Stimulated activated CD8-positive, alpha-beta memory T cell treated with anti-CD3 and anti-CD28 coated beads, Interleukin-7, amount 100 ng/mL, for 1 hour (primary cell): ENCODE results near the gene CNTN5.
"Not testable (repeated sequence)": the region's sequence is repeated elsewhere in the genome, so short reads cannot be mapped to it uniquely, and the experiment has no call there.

Source experiments
- DNase-seq, 2 donors: peaks; one replicate each; pipeline ENCODE4 v3.0.0-alpha.2; 2020; ENCODE audit warnings: low read depth in 2 of 2

Gene CNTN5

DNA sequence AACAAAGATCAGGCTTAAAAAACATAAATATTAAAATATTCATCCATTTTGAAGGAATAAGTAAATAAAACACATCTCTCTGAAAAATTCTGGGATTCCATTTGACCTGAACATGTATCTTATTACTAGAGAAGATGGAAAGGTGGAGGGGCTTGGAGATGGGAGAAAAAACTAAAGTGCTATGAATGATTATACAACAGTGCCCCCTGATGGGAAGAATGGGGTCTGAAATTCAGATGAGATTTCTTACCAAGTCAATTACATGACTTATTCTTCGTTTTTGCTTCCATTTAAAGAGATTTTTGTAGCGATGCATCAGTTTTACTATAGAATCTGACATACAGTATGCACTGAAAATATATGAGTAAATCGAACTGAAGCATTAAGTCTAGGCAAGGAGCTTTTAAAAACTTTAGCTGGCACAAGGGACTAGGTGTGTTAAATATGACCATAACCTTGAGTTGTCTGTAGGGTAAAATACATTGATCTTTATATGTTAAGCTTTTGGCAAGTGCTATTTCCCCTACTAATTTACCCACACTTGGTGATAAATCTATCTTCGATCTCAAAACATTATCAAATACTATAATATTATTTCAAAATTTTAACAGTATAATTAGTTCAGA, 718.8 kb downstream of the CNTN5 start:
- no peak for DNase-seq

DNA sequence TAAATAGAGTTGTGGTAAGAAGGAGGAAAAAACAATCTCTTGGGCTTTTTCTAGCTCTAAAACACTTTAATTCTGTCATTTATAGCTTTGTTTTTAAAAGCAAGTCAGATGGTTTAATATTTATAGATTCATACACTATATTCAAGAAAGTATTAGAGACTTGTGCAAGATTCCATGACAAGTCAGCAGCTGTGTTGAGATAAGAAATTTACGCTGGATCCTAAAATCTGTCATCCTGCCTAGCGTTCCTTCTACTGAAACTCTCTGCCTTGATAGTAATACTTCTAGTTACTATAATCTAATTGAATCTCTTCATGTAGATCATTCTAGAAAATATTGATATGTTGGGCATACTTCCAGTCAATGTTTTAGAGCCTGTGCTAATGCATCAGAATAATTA, 721.8 kb downstream of the CNTN5 start:
- no peak for DNase-seq

DNA sequence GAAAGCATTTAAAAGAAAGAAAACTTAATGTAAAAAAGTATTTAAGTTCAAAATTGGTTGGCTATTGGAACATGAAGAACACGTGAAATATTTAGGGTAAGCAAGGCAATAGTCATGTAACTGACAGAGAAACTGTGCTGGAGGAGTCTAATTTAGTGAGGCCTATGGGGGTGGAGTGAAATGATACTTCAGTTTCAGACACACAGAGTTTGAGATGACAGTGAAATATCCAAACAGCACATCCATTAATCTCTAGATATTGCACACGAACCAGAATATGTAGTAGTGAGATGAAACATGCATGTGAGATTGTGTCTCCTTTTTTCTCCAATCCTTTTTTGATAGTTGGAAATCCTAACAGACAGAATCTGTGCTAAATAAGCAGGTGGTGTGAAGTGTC, 739.0 kb downstream of the CNTN5 start:
- no peak for DNase-seq

DNA sequence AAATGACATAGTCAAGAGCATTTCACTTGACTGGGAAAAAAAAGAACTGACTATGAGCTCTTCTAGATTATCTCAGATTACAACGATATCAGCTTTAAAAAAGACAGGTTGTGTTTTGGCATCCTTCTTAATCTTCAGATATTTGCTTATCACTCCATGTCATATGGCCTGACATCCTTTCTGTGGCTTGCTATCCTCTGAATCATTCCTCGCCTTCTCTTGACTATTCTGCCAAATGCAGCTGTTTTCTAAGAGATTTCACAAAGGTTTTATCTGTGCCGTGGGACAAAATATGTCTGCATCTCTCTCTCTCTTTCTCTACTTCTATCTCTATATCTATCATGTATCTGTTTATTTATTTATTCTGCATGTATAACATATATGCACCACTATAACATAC, 746.1 kb downstream of the CNTN5 start:
- DNase-seq = no peak

DNA sequence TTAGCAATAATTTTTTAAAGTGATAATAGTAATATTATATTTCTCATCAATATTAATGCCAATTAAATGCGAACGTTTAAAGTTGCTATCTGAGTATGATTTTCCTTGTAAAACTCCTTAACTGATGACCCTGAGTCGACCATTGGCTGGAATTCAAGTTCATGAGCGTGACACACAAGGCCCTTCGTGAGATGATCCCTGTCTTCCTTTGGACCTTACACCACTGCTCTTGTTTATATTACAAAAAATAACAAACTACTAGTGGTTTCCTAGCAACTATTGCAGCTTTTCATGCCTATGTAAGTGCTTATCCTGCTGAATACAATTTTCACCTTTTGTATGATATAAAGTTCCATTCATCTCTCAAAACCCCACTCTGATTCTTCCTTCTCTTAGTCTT, 752.9 kb downstream of the CNTN5 start:
- DNase-seq = no peak

DNA sequence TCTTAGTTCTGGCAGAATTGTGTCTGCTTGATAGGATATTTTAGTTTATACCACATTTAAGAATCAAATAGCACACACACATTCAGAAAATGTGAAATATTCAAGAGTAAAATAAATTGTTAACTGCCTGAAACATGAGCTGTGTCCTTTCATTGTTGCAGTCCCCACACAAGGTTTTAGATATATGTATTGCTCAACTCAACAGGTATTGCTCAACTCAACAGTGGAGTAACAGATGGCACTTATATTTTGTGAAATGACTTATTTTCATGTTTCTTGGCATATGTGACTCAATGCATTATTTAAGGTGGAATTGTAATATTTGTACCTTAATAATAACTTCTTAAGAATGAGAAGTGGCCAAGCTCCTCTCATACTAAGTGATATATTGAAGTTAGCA, 760.3 kb downstream of the CNTN5 start:
- no peak for DNase-seq

DNA sequence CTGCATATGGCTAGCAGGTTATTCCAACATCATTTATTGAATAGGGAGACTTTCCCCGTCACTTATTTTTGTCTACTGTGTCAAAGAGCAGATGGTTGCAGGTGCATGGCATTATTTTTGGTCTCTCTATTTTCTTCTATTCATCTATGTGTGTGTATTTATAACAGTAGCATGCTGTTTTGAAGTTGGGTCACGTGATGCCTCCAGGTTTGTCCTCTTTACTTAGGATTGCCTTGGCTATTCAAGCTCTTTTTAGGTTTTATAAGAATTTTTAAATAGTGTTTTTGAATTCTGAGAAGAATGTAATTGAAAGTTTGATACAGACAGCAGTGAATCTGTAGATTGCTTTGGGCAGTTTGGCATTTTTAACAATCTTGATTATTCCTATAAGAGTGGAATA, 770.6 kb downstream of the CNTN5 start:
- DNase-seq = no peak

DNA sequence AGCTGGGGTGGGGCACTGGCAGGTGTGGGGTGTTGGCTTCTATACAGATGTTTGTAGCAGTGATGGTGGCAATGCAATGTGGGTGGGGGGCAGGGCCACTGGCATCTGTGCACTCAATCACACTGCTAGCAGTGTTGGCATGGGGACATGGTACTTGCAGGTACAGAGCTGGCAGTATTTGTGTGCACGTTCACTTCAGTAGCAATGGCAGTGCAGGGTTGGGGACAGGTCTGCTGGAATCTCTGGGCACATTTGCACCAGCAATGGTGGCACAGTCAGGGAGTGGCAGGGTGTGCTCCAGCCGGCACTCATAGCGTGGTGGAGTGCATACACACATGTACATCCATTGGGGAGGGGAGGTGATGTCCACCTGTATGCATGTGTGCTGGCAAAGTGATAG, 775.2 kb downstream of the CNTN5 start:
- DNase-seq = no peak

DNA sequence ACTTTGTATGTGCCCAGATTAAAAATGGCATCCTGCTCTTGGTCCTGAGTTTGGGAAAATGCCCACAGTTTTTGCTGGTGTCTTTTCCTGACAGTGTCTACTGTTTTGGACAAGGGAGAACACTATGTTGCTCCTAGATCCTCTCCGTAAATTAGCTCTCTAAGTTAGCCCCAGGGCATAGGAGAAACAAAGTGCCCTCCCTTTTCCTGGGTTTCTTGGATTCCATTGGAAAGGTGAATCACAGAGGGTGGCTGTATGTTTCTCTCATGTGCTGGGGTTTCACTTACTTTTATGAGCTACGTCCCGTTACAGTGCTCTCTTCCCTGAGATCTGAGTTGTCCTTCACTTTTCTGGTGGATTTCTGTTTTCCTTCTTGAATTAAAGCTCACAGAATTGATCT, 782.8 kb downstream of the CNTN5 start:
- DNase-seq = no peak

DNA sequence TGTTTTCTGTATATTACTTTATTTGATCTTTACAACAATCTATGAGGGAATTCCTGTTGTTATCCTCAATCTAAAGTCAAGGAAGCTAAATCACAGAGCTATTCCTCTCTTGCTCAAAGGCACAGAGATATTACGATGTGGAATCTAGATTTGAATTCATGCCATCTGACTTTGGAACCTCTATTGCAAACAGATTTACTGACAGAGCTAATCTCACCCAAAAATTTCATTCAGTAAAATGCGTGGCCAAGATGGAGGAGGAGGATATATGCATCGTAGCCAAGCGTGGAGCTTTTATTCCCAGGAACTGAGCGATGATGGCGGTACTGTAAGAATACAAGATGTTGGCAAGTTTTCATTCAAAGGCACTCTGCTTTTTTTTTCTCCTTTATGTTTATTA, 791.8 kb downstream of the CNTN5 start:
- no peak for DNase-seq

DNA sequence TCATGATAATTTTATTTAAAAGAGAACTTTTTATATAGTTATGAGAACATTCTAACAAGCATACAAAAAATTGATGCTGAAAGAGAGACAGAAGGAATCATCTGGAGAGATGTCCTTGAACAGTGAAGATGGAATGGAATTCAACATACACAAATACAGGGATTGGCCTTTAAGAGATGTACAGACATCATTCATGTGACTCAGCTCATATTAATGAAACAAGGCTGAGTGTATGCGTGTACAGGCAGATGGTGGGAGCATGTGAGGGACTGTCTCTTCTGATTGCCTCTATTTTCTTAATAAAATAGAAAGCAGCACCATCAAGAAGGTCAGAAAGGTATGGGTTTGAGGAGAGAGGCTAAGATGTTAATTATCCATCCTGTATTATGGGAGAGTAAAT, 793.3 kb downstream of the CNTN5 start:
- no peak for DNase-seq

DNA sequence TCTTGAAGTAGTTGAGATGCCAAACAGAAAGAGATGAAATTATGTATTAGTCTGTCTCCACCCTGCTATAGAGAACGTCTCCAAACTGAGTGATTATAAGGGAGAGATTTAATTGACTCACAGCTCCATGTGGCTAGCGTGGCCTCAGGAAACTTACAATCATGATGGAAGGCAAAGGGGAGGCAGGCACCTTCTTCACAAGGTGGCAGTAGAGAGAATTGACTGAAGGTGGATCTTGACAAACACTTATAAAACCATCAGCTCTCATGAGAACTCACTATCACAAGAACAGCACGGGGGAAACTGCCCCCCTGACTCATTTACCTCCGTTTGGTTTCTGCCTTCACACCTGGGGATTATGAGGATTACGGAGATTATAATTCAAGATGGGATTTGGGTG, 794.0 kb downstream of the CNTN5 start:
- DNase-seq = no peak

DNA sequence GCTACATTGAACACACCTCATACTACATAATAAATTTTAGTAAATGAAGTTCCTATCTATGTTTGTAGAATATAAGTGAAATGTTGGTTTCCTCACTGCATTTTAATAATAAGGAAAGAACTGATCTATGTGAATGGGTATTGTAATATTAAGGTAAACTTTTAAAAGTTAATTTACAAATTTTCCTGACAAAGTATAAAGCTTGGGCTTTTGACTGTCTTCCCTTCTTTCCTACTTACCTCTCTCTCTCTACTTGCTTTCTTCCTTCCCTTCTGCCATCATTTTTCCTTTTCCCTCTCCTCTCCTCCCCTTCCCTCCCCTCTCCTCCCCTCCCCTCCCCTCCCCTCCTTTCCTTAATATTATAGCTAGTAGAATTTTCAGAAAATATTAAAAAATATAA, 798.2 kb downstream of the CNTN5 start:
- no peak for DNase-seq

DNA sequence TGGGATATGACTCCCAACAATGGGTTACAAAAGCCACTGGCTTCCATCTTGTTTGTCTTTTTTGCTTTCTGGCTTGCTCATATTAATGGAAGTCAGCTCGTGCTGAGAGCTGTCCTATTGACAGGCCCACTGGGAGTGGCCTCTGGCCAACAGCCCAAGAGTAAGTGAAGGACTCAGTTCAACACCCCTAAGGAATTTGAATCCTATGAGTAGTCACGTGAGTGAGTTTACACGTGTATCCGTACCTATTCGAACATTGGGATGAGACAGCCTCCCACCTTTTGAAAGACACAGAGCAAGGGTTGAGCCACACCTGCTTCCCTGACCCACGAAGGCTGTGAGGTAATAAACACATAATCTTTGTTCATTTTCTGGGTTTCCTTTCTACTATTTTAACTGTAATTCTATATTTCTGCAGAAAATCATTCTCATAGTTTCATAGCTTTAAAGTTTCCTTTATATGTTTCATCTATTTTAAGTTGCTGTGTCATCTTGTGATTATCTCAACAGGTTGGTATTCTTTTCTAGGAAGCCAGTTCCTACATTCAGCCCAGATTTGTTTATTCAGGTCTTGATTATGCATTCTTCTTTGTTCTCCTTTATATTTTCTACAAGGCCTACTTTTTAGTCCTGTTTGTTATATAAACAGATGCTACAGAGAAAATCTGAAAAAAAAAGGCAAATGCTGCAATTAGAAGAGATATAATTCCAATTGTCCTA, 802.3 kb downstream of the CNTN5 start:
- no peak for DNase-seq

DNA sequence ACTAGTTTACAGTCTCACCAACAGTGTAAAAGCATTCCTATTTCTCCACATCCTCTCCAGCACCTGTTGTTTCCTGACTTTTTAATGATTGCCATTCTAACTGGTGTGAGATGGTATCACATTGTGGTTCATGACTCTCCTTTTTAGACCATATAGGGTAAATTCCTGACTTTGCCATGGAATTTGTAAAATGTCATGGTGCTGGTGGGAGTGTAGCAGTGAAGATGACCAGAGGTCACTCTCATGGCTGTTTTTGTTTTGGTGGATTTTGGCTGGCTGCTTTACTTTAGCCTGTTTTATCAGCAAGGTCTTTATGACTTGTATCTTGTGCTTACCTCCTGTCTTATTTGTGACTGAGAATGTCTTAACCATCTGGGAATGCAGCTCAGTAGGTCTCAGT, 816.0 kb downstream of the CNTN5 start:
- not testable (repeated sequence) for DNase-seq

DNA sequence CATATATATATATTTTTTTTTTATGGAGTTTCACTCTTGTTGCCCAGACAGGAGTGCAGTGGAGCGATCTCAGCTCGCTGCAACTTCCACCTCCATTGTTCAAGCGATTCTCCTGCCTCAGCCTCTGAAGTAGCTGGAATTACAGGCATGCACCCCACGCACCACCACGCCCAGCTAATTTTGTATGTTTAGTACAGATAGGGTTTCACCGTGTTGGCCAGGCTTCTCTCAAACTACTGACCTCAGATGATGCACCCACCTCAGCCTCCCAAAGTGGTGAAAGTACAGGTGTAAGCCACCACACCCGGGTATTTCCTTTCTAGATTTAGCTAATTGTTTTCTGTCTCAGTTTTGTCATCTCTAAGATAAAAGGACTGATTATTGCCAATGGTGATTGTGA, 821.1 kb downstream of the CNTN5 start:
- DNase-seq = no peak

DNA sequence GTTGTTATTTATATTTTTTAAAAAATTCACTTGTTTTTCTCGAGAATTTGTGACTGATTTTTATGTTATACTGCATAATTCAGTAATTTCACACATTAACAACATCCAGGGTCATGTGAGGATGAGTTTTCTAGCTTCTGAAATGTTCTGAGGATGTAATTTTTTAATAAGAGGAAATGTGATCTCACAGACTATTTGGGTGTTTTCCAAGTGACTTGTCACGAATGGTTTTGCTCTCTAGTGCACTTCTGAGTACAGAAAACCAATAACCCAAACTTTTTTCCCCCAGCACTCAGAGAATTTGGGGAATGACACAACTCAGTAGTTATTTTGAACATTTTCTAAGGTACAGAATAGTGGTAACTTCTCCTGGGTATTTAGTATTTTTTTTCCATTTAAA, 845.2 kb downstream of the CNTN5 start:
- no peak for DNase-seq

DNA sequence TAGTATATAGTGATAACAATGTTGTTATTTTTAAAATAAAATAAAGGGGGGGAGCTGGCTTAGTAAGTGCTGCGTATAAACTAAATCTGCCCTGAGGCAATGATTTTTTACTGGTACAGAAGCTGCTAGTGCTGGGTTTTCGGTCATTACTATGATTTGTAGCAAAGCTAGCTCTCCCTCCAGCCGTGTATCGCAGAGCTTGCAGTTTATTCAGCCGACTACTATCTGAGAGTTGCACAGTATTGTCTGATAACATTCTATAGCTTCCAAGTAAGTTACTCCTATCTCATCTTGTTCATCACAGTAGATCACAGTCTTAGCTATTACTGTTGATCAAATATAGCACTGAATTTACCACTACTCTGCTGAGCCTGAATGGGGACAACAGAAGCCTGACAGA, 860.9 kb downstream of the CNTN5 start:
- no peak for DNase-seq

DNA sequence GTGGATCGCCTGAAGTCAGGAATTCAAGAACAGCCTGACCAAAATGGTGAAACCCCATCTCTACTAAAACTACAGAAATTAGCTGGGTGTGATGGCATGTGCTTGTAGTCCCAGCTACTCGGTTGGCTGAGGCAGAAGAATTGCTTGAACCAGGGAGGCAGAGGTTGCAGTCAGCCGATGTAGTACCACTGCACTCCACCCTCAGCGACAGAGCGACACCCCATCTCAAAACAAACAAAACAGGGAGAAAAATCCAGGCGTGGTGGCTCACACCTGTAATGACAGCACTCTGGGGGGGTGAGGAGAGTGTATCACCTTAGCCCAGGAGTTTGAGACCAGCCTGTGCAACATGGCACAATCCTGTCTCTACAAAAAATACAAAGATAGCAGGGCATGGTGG, 864.0 kb downstream of the CNTN5 start:
- no peak for DNase-seq

DNA sequence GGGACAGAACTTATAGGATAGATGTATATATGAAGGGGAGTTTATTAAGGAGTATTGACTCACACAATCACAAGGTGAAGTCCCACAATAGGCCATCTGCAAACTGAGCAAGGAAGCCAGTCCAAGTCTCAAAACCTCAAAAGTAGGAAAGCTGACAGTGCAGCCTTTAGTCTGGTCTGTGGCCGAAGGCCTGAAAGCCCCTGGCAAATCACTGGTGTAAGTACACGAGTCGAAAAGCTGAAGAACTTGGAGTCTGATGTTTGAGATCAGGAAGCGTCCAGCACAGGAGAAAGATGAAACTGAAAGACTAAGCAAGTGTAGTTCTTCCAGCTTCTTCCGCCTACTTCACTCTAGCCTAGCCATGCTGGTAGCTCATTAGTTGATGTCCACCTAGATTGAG, 866.7 kb downstream of the CNTN5 start:
- no peak for DNase-seq

DNA sequence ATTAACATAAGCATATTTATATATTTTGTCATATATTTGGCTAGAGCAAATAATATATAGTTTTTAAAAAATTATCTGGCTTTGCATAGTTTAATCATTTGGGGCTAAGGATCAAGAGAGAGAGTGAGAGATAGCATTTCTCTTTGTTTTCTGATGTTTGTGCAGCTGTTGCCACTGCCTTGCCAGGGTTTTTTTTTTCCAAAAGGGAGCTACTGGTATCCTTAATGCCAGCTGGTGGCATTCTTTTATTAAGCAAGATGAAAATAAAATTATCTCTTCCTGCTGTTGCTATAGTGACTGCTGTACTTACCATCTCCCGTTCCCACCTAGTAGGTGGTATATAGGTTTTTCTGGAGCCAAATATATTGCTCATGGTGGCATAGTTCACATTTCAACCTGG, 873.1 kb downstream of the CNTN5 start:
- DNase-seq = no peak

DNA sequence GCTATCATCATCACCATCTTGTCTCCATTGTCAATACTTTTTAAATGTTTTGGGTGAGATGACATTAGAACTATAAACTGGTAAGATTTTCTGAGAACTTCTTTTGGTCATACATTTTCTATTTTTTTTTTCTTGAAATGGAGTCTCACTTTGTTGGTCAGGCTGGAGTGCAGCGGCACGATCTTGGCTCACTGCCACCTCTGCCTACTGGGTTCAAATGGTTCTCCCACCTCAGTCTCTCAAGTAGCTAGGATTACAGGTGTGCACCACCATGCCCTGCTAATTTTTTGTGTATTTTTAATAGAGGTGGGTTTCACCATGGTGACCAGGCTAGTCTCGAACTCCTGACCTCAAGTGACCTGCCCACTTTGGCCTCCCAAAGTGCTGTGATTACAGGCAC, 880.4 kb downstream of the CNTN5 start:
- no peak for DNase-seq

DNA sequence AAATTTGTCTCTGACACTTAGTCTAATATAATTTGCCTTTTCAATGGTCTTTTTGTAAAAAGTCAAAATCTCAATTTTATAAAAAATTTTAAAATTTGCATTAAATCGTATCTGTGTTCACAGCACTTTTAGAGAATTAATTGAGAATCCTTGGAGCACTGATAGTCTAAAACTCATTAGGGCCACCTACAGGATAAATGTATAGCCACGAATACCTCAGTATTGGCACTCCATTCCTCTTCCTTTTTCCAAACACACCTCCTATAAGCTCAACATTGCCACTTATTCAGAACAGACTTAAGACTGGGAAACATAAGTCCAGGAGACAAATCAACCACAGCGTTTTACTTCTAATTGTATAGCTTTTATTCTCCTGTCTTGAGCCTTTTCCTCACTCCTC, 890.4 kb downstream of the CNTN5 start:
- DNase-seq = no peak

DNA sequence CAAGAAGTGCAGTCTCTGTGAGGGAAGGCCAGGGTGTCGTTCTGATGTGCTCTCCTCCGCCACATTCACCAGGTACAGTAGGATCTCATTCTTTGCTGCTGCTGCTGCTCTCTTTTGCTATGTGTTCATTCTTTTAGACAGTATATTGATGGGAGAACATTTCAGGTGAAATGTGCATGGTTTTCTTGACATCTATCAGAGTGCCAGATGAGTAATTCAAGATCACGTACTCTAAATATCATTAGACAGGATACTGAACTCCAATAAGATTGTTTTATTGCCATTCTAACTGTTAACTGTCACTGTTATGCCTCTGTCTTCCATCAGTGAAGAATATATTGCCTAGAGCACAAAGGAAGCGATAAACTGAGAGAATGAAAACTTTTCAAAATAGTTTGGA, 895.3 kb downstream of the CNTN5 start:
- no peak for DNase-seq
